Uterus (tissue), 4 donors: Measurements from ENCODE around the gene TNKS2. TPM values are rescaled to one million over a fixed set of nuclear protein-coding genes. Genes with fewer than 3 reads are reported as not detected.

Source experiments
- DNase-seq, 2 donors: peaks; one replicate each; pipeline ENCODE4 v3.0.0-alpha.2; 2019 to 2020
- H3K27ac ChIP-seq, 2 donors: fragments of 200-600 bp; sonication (generic); 1 replicate in 1 of 2; 2 replicates in 1 of 2; pipeline ENCODE4 v1.5.1; 2016 to 2018
- H3K27me3 ChIP-seq, 2 donors: fragments of 200-600 bp; sonication (generic); one replicate each; pipeline ENCODE4 v1.5.1; 2018 to 2019; ENCODE audit warnings: control low read depth in 1 of 2
- H3K36me3 ChIP-seq, 2 donors: fragments of 200-600 bp; sonication (generic); one replicate each; pipeline ENCODE4 v1.5.1; 2019; ENCODE audit warnings: control low read depth in 1 of 2
- H3K4me1 ChIP-seq, 2 donors: fragments of 200-600 bp; sonication (generic); one replicate each; pipeline ENCODE4 v1.5.1; 2018 to 2019; ENCODE audit warnings: control low read depth in 1 of 2
- H3K4me3 ChIP-seq, 2 donors: fragments of 200-600 bp; sonication (generic); 1 replicate in 1 of 2; 2 replicates in 1 of 2; pipeline ENCODE4 v1.5.1; 2018 to 2019; ENCODE audit warnings: mild to moderate bottlenecking in 1 of 2
- H3K9me3 ChIP-seq, 2 donors: fragments of 200-600 bp; sonication (generic); one replicate each; pipeline ENCODE4 v1.5.1; 2019; ENCODE audit warnings: control low read depth in 1 of 2
- POLR2A ChIP-seq, 2 donors: fragments of 450-650 bp; IDR thresholded peaks; one replicate each; pipeline ENCODE4 v1.6.1; 2016; ENCODE audit warnings: antibody characterized with exemption in 2 of 2, mild to moderate bottlenecking in 1 of 2, moderate library complexity in 1 of 2
- intact Hi-C: fragments of 100-400 bp; cut with DNase I; formaldehyde crosslinking; loops from one replicate; pipeline ENCODE4 v1.15.1; 2023; ENCODE audit warnings: low total_unique reads
- total RNA-seq, 4 donors: library from RNA; depleted of rRNA in 3 of 4; stranded (reverse); fragments of >200 nt in 3 of 4; gene quantifications; one replicate each; pipeline versions ENCODE4 v1.1.0 to v1.2.4, GENCODE V29; 2014 to 2023
- TF ChIP-seq, protein P1 (sequence below), 4 experiments: fragments of 200-600 bp in 2 of 4; fragments of 450-650 bp in 2 of 4; sonication (generic) in 2 of 4; IDR thresholded peaks; one replicate each; pipeline ENCODE4 v1.5.1; 2016 to 2019; ENCODE audit warnings: antibody characterized with exemption in 4 of 4, mild to moderate bottlenecking in 2 of 4, moderate library complexity in 1 of 4
- donor health status: DM: yes; HTN: yes; CAD: no.

TNKS2 gene
- total RNA-seq, 4 donors from 2014 or later: 33.8 to 102 (median 51.9) TPM

DNA sequence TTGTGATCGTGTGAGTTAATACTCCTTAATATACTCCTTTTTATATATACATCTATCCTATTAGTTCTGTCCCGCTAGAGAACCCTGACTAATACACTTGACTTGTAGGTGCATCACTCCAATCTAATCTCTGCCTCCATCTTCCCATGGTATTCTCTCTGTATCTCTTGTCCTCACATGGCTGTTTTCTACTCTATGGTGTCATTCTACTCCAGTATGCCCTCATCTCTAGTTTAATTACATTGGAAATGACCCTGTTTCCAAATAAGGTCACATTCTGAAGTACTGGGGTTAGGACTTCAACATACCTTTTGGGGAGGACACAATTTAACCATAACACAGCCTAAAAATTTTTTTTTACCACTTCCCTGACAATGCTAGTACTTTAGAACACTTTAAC lies 25.8 kb upstream of the TNKS2 start:
- Histone ChIP-seq H3K36me3 (no peaks in the 10 kb centered on the region), H3K4me3 (no peak overlapping the region), H3K9me3 (no peaks in the 10 kb centered on the region), H3K27me3 (no peaks in the 10 kb centered on the region), H3K4me1 (no peaks in the 10 kb centered on the region), H3K27ac (no peak overlapping the region)
- intact Hi-C loops: no loop called here
- no peak for TF ChIP-seq POLR2A (IDR thresholded peaks at IDR 0.05)
- TF ChIP-seq, protein P1, sequence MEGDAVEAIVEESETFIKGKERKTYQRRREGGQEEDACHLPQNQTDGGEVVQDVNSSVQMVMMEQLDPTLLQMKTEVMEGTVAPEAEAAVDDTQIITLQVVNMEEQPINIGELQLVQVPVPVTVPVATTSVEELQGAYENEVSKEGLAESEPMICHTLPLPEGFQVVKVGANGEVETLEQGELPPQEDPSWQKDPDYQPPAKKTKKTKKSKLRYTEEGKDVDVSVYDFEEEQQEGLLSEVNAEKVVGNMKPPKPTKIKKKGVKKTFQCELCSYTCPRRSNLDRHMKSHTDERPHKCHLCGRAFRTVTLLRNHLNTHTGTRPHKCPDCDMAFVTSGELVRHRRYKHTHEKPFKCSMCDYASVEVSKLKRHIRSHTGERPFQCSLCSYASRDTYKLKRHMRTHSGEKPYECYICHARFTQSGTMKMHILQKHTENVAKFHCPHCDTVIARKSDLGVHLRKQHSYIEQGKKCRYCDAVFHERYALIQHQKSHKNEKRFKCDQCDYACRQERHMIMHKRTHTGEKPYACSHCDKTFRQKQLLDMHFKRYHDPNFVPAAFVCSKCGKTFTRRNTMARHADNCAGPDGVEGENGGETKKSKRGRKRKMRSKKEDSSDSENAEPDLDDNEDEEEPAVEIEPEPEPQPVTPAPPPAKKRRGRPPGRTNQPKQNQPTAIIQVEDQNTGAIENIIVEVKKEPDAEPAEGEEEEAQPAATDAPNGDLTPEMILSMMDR (IDR thresholded peaks at IDR 0.05): no peak
- DNase-seq: no peak

DNA sequence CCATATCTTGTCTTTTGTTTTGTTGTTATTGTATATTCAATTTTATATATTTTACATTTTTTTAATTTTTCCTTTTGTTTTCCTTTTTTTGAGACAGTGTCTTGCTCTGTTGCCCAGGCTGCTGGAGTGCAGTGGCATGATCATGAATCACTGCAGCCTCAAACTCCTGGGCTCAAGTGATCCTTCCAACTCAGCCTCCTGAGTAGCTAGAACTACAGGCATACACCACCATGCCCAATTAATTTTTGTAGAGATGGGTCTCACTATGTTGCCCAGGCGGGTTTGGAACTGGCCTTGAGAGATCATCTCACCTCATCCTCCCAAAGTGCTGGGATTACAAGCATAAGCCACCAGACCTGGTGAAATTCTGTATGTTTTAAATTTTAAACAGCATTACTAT lies 25.4 kb upstream of the TNKS2 start:
- Histone ChIP-seq H3K4me1 (no peaks in the 10 kb centered on the region), H3K4me3 (no peak overlapping the region), H3K27ac (no peak overlapping the region), H3K9me3 (no peaks in the 10 kb centered on the region), H3K27me3 (no peaks in the 10 kb centered on the region), H3K36me3 (no peaks in the 10 kb centered on the region)
- intact Hi-C loops: no loop called here
- no peak for DNase-seq
- TF ChIP-seq, protein P1 (IDR thresholded peaks at IDR 0.05): no peak
- TF ChIP-seq POLR2A (IDR thresholded peaks at IDR 0.05): no peak

DNA sequence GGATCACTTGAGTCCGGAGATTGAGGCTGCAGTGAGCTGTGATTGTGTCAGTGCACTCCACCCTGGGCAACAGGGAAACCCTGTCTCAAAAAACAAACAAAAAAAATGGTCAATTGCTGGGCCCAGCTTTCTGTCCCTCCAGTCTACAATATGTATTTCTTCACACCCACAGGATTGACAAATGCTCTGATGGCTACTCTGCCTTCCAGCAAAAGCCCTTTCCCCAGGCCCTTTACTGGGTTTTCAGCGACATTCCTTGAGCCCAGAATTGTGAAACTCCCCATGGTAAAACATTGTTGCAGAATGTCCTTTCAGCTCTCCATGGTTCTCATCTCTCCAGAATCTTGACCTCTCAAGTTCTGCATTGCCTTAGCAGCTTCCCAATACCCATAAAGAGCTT lies 23.7 kb upstream of the TNKS2 start:
- Histone ChIP-seq H3K9me3 (no peaks in the 10 kb centered on the region), H3K4me1 (no peaks in the 10 kb centered on the region), H3K36me3 (no peaks in the 10 kb centered on the region), H3K4me3 (no peak overlapping the region), H3K27me3 (no peaks in the 10 kb centered on the region), H3K27ac (no peak overlapping the region)
- TF ChIP-seq, protein P1 (IDR thresholded peaks at IDR 0.05): no peak
- no peak for TF ChIP-seq POLR2A (IDR thresholded peaks at IDR 0.05)
- no peak for DNase-seq
- intact Hi-C loops: no loop called here

DNA sequence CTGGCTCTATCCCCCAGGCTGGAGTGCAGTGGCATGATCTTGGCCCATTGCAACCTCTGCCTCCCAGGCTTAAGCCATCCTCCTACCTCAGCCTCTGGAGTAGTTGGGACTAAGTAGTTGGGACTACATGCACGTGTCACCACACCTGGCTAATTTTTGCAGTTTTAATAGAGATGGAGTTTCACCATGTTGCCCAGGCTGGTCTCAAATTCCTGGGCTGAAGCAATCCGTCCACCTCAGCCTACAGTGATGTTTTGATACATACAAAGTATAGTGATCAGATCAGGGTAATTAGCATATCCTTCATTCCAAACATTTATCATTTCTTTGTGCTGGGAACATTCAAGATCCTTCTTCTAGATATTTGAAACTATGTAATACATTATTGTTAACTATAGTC lies 22.5 kb upstream of the TNKS2 start:
- no peaks in the 10 kb centered on the region for H3K9me3 ChIP-seq
- no peaks in the 10 kb centered on the region for H3K27me3 ChIP-seq
- no peaks in the 10 kb centered on the region for H3K4me1 ChIP-seq
- no peak for DNase-seq
- no peak overlapping the region for H3K4me3 ChIP-seq
- no peak for TF ChIP-seq POLR2A (IDR thresholded peaks at IDR 0.05)
- TF ChIP-seq, protein P1 (IDR thresholded peaks at IDR 0.05): no peak
- intact Hi-C loops: no loop called here
- H3K27ac ChIP-seq: no peak overlapping the region
- H3K36me3 ChIP-seq: no peaks in the 10 kb centered on the region

DNA sequence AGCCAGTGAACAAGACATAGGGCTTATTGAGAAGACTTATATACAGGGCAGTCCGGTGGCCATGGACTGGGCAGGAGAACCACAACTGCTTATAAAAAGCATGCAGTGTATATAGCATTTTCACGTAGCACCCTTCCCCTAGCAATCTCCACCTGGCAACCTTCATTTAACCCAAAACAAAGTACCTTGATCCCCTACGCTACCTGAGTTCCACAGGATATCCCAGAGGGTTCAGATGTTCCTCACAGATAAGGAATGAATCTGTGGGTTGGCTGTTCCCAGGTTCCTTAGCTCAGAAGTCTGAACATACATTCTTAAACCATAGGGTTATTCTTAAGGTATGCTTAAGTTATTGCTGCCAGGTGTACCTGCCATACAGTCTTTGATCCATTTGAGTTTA lies 22.0 kb upstream of the TNKS2 start:
- Histone ChIP-seq H3K9me3 (no peaks in the 10 kb centered on the region), H3K4me1 (no peaks in the 10 kb centered on the region), H3K27me3 (no peaks in the 10 kb centered on the region), H3K4me3 (no peak overlapping the region), H3K36me3 (no peaks in the 10 kb centered on the region), H3K27ac (no peak overlapping the region)
- TF ChIP-seq, protein P1 (IDR thresholded peaks at IDR 0.05): no peak
- TF ChIP-seq POLR2A (IDR thresholded peaks at IDR 0.05): no peak
- DNase-seq: no peak
- intact Hi-C loops: no loop called here
